A673 (cell line): Measurements from ENCODE around the gene USP48.

Source experiments
- EZH2 ChIP-seq: fragments of 200-600 bp; sonication (generic); IDR thresholded peaks from 2 replicates; pipeline ENCODE4 v1.6.1; 2017; ENCODE audit warnings: borderline replicate concordance, low read depth, mild to moderate bottlenecking, mixed read lengths, antibody characterized with exemption, low read length; ENCODE audit not compliant: poor library complexity, severe bottlenecking
- TF ChIP-seq, protein P1 (sequence below): fragments of 300-800, 200-600 bp; sonication (generic); conservative IDR thresholded peaks from 2 replicates; pipeline ENCODE4 v1.5.1; 2017; ENCODE audit warnings: low read depth, mild to moderate bottlenecking, antibody characterized with exemption, low read length, moderate library complexity, mixed read lengths

DNA sequence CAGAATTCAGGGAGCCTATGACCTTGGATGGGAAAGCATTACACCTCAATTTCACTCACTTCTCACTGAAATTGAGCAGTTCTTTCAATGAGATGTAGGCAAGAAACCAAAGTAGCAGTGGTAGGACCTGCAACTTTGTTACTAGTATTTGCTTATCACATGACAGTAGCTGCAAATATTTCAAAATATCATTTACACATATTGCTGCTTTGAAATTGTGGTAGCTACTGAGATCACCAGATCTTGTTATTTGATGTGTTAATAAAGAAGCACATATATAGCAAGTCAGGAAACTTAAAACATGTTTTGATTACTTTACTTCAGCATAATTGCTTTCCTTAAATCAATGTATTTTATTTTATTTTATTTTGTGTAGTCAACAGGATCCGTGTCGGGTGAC is 42.0 kb upstream of the USP48 start:
- TF ChIP-seq, protein P1, sequence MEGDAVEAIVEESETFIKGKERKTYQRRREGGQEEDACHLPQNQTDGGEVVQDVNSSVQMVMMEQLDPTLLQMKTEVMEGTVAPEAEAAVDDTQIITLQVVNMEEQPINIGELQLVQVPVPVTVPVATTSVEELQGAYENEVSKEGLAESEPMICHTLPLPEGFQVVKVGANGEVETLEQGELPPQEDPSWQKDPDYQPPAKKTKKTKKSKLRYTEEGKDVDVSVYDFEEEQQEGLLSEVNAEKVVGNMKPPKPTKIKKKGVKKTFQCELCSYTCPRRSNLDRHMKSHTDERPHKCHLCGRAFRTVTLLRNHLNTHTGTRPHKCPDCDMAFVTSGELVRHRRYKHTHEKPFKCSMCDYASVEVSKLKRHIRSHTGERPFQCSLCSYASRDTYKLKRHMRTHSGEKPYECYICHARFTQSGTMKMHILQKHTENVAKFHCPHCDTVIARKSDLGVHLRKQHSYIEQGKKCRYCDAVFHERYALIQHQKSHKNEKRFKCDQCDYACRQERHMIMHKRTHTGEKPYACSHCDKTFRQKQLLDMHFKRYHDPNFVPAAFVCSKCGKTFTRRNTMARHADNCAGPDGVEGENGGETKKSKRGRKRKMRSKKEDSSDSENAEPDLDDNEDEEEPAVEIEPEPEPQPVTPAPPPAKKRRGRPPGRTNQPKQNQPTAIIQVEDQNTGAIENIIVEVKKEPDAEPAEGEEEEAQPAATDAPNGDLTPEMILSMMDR: no peak
- no peak for TF ChIP-seq EZH2
